GM18498 (cell line): ENCODE measurements around the gene GRAMD1C.
"Not testable (repeated sequence)": the region's sequence is repeated elsewhere in the genome, so short reads cannot be mapped to it uniquely, and the experiment has no call there.

Experiments used
- ATAC-seq: cut with Tn5 transposase; IDR thresholded peaks from one replicate; pipeline ENCODE4 v1.9.1; 2021; ENCODE audit warnings: mild to moderate bottlenecking, moderate library complexity; ENCODE audit not compliant: unreplicated experiment

GRAMD1C gene

DNA sequence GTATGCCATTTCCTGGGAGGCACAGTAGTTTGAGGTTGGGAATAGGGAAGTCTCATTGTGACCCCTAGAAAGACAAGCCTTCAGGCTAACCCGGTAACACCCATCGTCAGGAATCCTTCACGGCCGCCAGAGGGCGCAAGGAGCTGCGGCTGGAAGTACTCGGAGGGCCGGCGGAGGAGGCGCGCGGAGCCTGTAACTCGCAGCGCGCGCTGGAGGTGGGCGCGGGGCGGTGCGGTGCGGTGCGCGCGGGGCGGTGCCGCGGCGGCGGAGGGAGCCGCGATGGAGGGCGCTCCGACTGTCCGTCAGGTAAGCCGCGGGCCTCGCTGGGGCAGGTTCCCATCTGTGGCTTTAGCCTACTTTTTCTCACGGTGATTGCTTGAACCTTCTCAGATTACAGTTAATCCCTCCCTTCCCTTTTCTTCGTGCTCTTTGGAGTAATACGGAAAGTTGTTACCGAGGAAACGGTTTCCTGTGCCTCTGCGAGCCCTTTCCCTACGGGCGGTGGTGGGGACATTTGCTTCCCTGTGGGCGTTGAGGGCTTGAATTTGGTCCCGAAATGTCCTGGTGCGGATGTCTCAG lies at the start of gene GRAMD1C:
TSS of gene GRAMD1C (plus strand) at position 158 of the 579 bp plus-strand sequence. CDS start at position 280, 122 bp downstream.
- peak; percentile 95 for ATAC-seq

DNA sequence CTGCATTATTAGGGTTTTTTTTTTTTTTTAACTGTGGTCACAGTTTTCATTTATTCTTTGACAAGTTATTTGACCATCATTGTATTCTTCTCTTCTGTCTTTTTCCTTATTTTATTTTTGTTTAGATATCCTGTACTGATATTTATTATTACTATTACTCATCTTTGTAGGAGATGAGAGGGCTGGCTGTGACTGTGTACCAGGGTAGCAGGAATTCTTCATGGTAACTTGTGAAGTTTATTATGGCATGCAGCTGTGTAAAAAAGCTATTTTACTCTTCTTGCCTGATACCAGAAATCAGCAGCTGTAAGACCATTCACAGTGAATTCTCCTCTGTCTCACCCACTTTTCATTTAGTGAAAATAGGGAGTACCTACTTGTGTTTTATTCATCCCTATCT lies 47.2 kb upstream of the GRAMD1C start:
- ATAC-seq: no peak

DNA sequence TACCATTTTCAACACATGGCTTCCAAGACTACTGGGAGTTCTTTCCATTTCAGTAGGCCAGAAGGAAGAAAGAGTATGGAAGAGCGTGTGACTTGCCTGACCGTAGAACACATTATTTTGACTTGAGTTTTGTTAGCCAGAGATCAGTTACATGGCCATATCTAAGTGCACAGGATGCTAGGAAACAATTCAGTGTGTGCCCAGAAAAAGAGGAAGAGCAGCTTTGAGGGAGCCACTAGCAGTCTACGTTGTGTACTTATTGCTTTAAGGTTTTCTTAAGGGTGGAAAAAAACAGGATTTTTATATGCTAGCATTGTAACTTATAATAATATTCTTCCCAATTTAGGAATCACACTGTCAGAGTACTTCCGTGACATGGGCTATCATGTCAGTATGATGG lies 44.1 kb upstream of the GRAMD1C start:
- ATAC-seq: no peak

DNA sequence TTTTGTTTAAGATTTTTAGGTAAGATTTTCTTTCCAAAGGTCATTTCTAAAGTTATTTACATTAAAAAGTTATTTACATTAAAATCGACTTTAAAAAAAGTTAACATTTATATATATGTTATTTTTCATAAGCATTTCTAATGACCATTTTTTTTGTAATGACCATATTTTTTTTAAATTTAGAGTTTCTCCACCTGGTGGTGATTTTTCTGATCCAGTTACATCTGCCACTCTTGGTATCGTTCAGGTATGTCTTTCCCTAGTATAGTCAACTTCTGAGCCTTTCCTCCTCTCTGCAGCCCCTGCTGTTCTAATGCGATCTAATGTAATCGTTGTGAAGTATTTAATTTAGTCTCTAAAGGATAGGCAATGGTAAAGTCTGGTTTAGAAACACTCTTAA lies 42.9 kb upstream of the GRAMD1C start:
- no peak for ATAC-seq

DNA sequence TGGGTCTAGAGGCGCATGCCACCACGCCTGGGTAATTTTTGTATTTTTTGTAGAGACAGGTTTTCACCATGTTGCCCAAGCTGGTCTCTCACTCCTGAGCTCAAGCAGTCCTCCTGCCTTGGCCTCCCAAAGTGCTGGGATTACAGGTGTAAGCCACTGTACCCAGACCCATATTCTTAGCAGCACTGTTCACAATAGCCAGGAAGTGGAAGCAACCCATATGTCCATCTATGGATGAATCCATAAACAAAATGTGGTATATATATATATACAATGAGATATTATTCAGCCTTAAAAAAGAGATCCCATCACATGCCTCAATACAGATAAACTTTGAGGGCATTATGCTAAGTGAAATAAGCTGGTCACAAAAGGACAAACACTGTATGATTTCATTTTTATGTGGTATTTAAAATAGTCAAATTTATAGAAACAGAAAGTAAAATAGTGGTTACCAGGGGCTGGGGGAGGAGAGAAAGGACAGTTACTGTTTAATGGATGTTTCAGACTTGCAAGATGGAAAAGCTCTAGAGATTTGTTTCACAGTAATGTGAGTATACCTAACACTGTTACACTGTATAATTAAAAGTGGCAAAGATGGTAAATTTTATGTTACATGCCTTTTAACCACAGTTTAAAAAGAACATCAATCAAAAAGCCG lies 35.7 kb upstream of the GRAMD1C start:
- ATAC-seq: peak; percentile 72

DNA sequence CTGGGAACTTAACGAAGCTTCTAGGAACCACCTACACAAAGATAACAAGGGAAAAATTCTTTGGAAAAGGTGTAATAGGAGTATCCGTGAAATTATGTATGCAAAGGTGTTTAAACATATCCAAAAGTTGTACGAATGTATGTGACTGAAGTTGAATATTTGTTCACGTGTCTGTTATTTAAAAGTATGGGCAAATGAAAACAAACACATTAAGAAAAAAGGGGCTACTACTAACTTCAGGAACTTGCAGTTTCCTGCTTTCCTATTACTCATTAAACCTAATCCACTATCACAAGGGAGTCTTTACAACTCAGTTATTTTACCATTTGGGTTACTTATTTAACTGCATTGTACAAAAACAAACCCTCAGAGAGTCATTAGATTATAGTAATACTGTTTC lies 33.9 kb upstream of the GRAMD1C start:
- no peak for ATAC-seq

DNA sequence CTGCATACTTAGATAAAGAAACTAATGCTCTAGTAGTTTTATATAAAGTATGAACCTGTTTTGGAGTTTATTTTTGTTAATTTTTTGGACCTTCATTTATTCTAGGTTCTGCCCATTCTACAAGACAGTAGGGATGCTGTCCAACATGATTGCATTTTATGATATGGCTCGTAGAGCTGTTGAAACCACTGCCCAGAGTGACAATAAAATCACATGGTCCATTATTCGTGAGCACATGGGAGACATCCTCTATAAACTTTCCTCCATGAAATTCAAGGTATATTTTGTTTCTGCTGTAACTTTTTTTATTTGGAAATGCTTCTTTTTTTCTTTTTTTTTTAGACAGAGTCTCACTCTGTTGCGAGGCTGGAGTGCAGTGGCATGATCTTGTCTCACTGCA lies 33.3 kb upstream of the GRAMD1C start:
- no peak for ATAC-seq

DNA sequence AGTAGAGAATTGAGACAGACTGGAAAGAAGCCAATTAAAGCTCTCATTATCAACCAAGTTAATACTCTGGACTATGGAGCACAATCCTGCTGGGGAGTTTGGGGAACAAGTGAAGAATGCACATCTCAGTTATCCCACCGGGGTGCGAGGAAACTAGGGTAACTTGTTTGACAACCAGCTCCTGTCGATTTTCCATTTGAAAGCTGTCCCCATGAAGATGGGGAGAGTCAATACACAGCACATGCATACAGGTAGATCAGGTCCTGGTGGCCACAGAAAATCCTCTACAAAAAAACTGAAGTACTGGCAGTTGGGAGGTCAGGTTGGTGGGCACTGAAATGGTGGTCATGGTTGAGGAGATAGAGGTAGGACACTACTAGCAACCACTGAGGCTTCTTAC lies 25.7 kb upstream of the GRAMD1C start:
- no peak for ATAC-seq

DNA sequence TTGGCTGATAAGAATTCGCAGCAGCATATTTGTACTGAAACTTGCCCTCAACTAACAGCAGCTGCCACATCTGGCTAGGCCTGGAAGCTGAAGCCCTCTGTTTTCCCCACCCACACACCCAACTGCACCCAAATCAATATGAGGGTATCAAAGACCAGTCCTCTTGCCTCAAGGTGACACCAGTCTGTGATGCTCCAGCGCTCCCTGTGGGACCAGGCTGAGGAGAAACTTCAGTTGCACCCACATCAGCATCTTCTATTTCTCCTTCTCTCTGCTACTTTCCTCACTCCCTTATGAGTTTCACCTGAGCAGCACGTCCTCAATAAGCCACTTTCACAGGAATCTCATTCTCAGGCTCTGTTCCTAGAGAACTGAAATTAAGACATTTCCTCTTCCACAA lies 18.7 kb upstream of the GRAMD1C start:
- ATAC-seq: no peak

DNA sequence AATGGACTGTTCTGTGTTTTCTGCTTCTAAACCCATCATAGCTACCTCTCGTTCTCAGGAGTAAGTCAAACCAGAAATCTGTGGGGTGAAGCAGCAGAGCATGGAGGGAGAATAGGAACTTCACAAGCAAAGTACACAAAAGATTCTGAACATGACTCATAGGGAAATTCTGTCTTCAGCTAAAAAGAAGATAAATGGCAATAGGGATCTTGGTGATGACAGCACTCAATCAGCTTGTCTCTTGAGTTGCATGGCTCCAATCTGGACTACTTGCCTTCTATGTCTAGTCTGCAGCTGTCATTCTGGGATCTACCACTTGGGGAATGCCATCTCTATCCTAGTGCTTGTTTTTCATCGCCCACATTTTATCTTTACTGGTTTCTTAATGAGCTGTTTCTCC lies 13.5 kb upstream of the GRAMD1C start:
- peak; percentile 62 for ATAC-seq

DNA sequence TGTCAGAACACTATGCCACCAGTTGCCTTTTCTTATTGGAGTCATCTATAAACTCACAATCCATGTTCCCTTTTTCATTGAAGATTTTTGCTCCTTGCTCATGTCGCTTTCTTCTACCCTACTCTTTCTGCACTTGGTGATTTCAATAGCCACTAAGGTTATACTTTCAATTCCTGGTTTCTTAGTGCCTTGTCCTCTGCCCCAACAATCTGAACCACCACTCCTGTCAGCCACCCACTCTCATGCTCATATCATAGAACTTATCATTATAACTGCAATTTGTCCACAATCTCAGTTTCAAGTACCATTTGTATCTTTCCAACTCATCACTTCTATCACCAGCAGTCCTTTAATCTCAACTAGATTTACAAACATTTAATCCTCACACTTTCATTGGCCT lies 10.0 kb upstream of the GRAMD1C start:
- ATAC-seq: peak; percentile 51

DNA sequence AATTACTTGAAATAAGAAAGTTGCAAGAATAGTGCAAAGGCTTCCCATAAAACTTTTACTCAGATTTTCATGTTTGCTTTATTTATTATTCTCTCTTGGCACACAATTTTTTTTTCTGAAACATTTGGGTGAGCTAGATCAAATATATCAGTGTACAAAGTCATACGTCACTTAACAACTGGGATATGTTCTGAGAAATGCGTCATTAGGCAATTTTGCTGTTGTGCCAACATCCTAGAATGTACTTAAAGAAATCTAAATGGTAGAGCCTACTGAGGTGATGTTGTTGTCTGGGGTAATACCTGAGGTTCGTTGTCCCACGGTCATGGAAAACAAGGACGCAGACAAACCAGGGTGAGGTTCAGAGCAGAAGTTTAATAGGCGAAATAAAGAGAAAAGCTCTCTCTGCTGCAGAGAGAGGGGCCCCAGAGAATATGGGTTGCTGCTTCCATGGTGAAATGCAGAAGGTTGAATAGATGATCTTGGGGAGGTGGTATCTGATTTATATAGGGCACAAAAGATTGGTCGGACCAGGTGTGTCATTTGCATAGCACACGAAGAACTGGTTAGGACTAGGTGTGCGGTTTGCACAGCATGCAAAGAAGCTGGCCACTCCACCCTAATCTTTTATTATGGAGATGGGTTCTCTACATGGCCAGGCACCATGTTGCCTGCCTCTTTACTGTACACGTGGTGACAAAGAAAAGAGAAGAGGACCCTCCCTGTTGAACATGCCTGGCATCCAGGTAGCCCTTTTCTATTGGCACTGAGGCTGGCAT lies 8.8 kb upstream of the GRAMD1C start:
- ATAC-seq: peak; percentile 1

DNA sequence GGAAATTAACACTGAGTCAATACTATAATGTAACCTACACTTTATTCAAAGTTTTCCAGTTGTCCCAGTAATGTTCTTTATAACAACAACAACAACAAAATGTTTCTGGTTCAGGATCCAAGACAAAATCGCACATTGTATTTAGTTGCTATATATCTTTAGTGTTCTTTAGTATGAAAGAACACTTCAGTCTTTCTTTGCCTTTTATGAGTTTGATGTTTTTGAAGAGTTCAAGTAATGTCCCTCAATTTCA lies 7.6 kb upstream of the GRAMD1C start:
- no peak for ATAC-seq

DNA sequence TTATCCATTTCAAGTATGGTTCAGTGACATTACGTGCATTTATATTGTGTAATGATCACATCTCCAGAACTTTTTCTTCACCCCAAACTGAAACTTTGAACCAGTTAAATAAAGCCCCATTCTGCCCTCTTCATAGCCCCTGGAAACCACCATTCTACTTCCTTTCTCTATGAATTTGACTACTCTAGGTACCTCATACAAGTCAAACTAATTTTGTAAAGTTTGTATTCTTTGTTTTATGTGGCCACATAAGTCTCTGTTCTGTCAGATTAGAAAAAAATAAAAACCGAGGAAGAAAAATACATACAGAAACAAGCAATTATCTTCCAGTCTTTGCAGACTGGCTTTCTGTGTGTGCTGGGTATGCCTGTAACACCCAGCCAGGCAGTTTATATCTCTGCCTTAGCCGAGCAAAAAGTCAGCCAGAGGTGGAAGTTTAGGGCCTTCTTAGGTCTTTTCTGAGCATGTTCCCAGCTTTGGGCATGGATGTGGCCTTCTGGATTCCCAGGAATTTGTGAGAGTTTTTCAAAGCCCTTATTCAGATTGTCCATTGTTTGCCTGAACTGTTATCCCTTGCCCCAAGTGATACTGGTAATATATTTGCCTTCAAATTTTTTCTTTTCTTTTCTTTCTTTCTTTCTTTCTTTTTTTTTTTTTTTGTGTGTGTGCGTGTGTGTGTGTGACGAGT lies 6.0 kb upstream of the GRAMD1C start:
- peak; percentile 57 for ATAC-seq

DNA sequence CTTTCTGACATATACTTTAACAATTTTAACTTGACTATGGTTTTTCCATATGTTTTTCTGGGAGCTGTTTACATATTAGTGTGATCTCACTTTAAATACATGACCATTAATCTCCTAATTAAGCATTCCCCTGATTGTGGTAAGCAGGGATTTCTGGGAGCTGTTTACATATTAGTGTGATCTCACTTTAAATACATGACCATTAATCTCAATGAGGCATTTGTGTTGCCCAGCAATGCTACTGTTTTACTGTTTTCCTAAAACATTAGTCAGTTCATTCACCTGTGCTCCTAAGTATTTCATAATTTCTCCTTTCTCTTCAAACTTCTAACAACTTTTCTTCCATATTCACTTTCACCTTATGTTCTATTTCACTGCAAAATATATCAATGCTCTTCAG lies 3.6 kb upstream of the GRAMD1C start:
- ATAC-seq: no peak

DNA sequence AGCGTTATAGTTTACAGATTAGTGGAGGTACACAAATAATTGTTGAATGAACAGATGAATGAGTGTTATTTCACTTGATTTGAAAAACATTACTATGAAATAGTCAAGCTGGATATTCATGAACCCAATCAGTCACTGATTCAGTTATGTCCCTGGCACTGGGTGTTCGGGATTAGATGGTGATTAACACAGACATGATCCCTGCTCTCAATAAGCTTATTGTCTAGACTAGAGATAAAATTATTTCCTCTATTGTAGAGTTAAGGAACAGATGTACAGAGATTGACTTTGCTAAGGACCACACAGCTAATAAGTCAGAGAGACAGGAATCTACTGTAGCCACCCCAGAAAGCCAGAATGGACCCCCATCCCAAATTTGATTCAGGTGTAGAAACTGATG lies 963 bp downstream of the GRAMD1C start:
- ATAC-seq: no peak

DNA sequence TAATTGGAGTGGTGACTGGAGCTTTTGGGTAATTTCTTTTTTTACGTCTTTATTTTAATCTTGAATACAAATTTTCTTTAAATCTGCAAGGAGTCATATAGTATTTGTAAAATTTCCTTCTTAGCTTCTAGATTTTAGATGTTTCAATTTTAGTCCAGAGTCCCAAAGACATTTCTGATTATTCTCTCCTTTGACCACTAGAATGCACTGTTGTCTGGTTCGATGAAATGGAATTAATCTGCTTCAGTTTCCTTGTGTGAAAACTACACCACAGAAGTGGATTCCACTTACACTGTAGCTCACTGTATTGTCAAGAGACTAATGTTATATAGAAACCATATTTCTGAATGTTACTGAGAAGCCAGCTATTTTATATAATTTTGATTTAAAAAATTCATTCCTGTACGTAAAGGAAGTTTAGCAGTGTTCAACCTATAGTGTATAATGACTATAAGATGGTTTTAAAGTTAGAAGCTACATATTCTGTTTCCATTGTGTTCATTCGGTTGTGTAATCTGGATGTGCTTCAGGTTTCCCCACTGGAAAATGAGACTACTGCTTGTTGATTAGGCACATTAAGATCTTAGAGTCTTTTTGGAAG lies 6.1 kb downstream of the GRAMD1C start:
- ATAC-seq: no peak

DNA sequence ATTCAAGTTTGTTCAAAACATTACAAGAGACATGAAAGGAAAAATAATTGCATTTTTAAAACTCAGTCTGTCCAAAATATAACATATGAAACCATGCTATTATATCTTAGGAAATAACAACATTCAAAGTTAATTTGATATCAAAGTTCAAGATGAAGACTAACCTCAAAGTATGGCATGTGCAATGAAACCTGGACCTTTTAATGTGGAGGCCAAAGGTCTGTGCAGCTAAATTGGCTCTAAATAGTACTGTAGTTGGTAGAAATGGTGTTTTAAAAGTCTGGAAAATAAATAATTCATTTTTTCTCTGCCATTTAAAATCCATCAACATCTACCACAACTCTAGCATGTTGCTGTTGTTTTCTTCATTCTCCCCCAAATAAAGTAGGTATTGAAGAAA lies 8.7 kb downstream of the GRAMD1C start:
- ATAC-seq: no peak

DNA sequence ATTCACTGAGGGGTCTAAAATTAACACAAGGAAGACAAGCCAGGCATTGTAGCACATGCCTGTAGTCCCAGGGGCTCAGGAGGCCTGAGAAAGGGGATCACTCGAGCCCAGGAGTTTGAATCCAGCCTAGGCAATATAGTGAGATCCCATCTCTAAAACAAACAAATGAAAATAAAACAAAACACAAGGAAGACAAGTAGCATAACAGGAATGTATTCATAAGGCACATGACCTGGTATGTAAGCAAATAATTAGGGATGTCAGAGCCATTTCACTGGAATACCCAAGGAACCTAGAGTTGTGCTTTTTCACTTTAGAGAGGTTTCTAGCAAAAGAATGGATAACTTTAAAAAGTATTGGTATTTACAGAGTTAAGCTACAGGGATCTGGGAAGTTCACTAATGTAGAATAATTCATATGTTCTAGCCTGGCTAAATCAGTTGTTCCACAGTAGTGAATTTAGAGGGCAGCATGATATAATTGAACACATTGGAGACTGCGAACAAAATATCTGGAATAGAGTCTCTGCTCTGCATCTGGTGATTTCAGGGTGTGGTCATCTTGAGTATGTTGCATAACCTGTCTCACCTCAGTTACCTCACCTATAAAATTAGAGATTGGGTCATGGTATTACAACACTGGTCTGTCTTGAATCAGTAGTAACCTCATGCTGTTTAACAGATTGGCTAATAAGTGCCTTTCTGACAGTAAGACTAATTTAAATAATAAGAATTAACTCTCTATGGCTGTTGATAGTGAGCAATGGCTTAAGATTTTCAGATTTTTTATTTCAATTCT lies 9.3 kb downstream of the GRAMD1C start:
- no peak for ATAC-seq

DNA sequence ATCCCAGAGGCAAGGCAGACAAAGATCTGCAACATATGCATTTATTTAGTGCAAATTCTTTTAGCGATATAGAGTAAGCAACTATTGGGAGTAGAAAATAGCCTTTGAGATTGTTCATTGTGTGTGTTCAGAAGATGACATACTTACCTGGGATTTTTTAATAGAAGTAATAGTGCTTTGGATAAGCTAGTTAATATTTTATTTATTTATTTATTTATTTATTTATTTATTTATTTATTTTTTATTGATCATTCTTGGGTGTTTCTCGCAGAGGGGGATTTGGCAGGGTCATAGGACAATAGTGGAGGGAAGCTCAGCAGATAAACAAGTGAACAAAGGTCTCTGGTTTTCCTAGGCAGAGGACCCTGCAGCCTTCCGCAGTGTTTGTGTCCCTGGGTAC lies 10.5 kb downstream of the GRAMD1C start:
- not testable (repeated sequence) for ATAC-seq

DNA sequence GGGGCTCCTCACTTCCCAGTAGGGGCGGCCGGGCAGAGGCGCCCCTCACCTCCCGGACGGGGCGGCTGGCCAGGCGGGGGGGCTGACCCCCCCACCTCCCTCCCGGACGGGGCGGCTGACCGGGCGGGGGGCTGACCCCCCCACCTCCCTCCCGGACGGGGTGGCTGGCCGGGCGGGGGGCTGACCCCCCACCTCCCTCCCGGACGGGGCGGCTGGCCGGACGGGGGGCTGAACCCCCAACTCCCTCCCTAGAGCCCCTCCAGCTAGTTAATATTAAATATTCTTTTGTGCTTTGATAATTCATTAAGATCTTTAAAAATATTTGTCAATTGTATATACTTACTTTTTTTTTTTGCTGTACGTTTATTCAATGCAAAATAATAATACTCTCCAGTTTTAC lies 11.3 kb downstream of the GRAMD1C start:
- not testable (repeated sequence) for ATAC-seq
